K562 (cell line): ENCODE measurements around the gene LBP. TPM values are rescaled to one million over a fixed set of nuclear protein-coding genes. Genes with fewer than 3 reads are reported as not detected.

ENCODE experiments used
- CBFA2T2 ChIP-seq: fragments of 450-650 bp; conservative IDR thresholded peaks from 2 replicates; pipeline ENCODE4 v1.6.1; 2017; ENCODE audit warnings: mild to moderate bottlenecking
- KDM1A ChIP-seq, 2 experiments: fragments of 450-650 bp; IDR thresholded peaks; 2 replicates each; pipeline ENCODE4 v1.6.1; 2016; ENCODE audit warnings: mild to moderate bottlenecking in 2 of 2
- NCOA6 ChIP-seq: fragments of 450-650 bp; IDR thresholded peaks from 2 replicates; pipeline ENCODE4 v1.6.1; 2017; ENCODE audit warnings: mild to moderate bottlenecking
- PCBP2 ChIP-seq: fragments of 200-400 bp; formaldehyde crosslinking; IDR thresholded peaks from 2 replicates; pipeline ENCODE4 v1.6.1; 2018; ENCODE audit warnings: low read length, low read depth, mild to moderate bottlenecking, moderate library complexity; ENCODE audit not compliant: poor library complexity, severe bottlenecking
- PURB ChIP-seq: sonication (generic); formaldehyde crosslinking; IDR thresholded peaks from 2 replicates; pipeline ENCODE4 v1.9.0; 2021; ENCODE audit warnings: low read depth, mild to moderate bottlenecking, missing genetic modification reagents
- RCOR1 ChIP-seq, 2 experiments: IDR thresholded peaks; 2 replicates each; pipeline ENCODE4 v1.6.1; 2012; ENCODE audit warnings: low read depth in 2 of 2, low read length in 2 of 2, borderline replicate concordance in 1 of 2, improper control_type of control experiment in 1 of 2
- STAT5A ChIP-seq: IDR thresholded peaks from 2 replicates; pipeline ENCODE4 v1.6.1; 2012; ENCODE audit warnings: low read length, inconsistent platforms, borderline replicate concordance
- TCF3 ChIP-seq: sonication (generic); formaldehyde crosslinking; IDR thresholded peaks from 2 replicates; pipeline ENCODE4 v1.4.0; 2020; ENCODE audit warnings: mild to moderate bottlenecking, missing genetic modification reagents
- TCF7 ChIP-seq: sonication (generic); IDR thresholded peaks from 2 replicates; pipeline ENCODE4 v1.6.1; 2016; ENCODE audit warnings: antibody characterized with exemption, borderline replicate concordance
- TCF7L2 ChIP-seq: fragments of 150-350 bp; IDR thresholded peaks from 2 replicates; pipeline ENCODE4 v1.6.1; 2016; ENCODE audit warnings: low read depth, mild to moderate bottlenecking, low read length, moderate library complexity
- ZKSCAN8 ChIP-seq: fragments of 200-800 bp; sonication (Bioruptor generic); IDR thresholded peaks from 2 replicates; pipeline ENCODE4 v1.6.1; 2016; ENCODE audit warnings: missing genetic modification characterization, missing compliant biosample characterization
- ZNF436 ChIP-seq: fragments of 250-450, 450-650 bp; sonication (Bioruptor Pico); formaldehyde crosslinking; IDR thresholded peaks from 2 replicates; pipeline ENCODE4 v1.7.0; 2020; ENCODE audit warnings: mild to moderate bottlenecking
- ZNF717 ChIP-seq: fragments of 250-450 bp; sonication (Bioruptor Pico); IDR thresholded peaks from 2 replicates; pipeline ENCODE4 v1.5.0; 2021
- polyA plus RNA-seq, 8 experiments: library from polyadenylated mRNA; depleted of rRNA in 4 of 8; stranded (reverse) in 5 of 8; unstranded in 3 of 8; fragments of >200 nt; fragmentation: Nextera tagmentation in 2 of 8; fragmentation: Illumina TruSeq in 1 of 8; extraction: Ambion mirVana in 2 of 8; extraction: Trizol in 1 of 8; gene quantifications; 2 replicates each; pipeline versions ENCODE4 v1.2.1 to v1.2.3, GENCODE V29; 2011 to 2014; ENCODE audit warnings: inconsistent platforms in 1 of 8, missing spikeins in 1 of 8
- total RNA-seq, 7 experiments: library from RNA; depleted of rRNA in 6 of 7; stranded (reverse); fragments of >200 nt in 6 of 7; fragmentation: Illumina TruSeq in 2 of 7; extraction: Trizol in 2 of 7; gene quantifications; 2 replicates each; pipeline versions ENCODE4 v1.2.1 to v1.2.3, GENCODE V29; 2011 to 2021; ENCODE audit warnings: low replicate concordance in 1 of 7
- TF ChIP-seq, protein P1 (sequence below): fragments of 450-650 bp; formaldehyde crosslinking; IDR thresholded peaks from 2 replicates; pipeline ENCODE4 v1.4.0; 2022; ENCODE audit warnings: mild to moderate bottlenecking, moderate library complexity
- TF ChIP-seq, protein P2 (sequence below): fragments of 200-800 bp; sonication (Bioruptor generic); IDR thresholded peaks from 2 replicates; pipeline ENCODE4 v1.6.1; 2017; ENCODE audit warnings: missing genetic modification characterization, missing compliant biosample characterization
- TF ChIP-seq, protein P3 (sequence below): IDR thresholded peaks from 2 replicates; pipeline ENCODE4 v1.6.1; 2014; ENCODE audit warnings: antibody characterized with exemption
- TF ChIP-seq, protein P4 (sequence below): fragments of 250-450 bp; sonication (Bioruptor Pico); IDR thresholded peaks from 2 replicates; pipeline ENCODE4 v1.4.0; 2020
- TF ChIP-seq, protein P5 (sequence below): fragments of 250-450 bp; sonication (Bioruptor Pico); IDR thresholded peaks from 2 replicates; pipeline ENCODE4 v1.4.0; 2020; ENCODE audit warnings: borderline replicate concordance

Gene LBP
- total and polyA plus RNA-seq, 9 of the 15 experiments (the other 6 are each of a cell fraction or from before 2014, with no cell fraction given), result 0.06 to 0.31 (median 0.09) TPM; not detected in 3

DNA sequence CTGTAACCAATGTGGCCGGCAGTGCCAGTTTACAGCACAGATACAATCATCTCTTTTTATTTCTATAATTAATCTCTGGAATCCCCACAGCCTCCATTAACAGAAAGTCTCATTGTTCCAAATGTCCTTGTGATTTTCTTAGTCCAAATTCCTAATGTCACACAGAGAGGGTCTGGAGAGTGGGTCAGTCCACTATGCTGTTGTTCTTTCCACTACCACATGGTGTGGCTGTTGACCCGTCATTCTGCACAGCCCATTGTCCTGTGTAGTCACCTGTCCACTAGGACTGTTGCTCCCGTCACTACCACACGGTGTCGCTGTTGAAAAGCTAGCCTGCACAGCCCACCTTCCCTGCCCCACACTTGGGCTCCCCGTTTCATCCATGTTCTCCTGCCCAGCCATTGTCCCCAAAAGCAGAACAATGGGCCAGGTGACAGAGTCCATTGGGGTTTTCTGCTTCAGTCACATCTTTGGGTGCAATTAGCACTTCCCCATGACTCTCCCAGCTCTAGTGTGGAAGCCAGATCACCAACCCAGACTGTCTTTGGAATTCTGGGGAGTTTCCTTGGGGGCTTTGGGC, 8.6 kb upstream of the LBP start (continued):
- no peak for TF ChIP-seq ZKSCAN8 (CRISPR knock-in tag)
- TF ChIP-seq KDM1A (IDR thresholded peaks at IDR 0.05), result no peak
- peak; percentile 28; the same call in 1 of the 2 replicates for TF ChIP-seq TCF3
- no peak for TF ChIP-seq TCF7
- no peak for TF ChIP-seq STAT5A
- TF ChIP-seq ZNF717, result no peak
- no peak for TF ChIP-seq CBFA2T2
- TF ChIP-seq, protein P1, sequence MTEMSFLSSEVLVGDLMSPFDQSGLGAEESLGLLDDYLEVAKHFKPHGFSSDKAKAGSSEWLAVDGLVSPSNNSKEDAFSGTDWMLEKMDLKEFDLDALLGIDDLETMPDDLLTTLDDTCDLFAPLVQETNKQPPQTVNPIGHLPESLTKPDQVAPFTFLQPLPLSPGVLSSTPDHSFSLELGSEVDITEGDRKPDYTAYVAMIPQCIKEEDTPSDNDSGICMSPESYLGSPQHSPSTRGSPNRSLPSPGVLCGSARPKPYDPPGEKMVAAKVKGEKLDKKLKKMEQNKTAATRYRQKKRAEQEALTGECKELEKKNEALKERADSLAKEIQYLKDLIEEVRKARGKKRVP, result no peak
- TF ChIP-seq NCOA6, result no peak
- TF ChIP-seq, protein P2, sequence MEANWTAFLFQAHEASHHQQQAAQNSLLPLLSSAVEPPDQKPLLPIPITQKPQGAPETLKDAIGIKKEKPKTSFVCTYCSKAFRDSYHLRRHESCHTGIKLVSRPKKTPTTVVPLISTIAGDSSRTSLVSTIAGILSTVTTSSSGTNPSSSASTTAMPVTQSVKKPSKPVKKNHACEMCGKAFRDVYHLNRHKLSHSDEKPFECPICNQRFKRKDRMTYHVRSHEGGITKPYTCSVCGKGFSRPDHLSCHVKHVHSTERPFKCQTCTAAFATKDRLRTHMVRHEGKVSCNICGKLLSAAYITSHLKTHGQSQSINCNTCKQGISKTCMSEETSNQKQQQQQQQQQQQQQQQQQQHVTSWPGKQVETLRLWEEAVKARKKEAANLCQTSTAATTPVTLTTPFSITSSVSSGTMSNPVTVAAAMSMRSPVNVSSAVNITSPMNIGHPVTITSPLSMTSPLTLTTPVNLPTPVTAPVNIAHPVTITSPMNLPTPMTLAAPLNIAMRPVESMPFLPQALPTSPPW (CRISPR knock-in tag), result no peak
- no peak for TF ChIP-seq TCF7L2
- TF ChIP-seq, protein P3, sequence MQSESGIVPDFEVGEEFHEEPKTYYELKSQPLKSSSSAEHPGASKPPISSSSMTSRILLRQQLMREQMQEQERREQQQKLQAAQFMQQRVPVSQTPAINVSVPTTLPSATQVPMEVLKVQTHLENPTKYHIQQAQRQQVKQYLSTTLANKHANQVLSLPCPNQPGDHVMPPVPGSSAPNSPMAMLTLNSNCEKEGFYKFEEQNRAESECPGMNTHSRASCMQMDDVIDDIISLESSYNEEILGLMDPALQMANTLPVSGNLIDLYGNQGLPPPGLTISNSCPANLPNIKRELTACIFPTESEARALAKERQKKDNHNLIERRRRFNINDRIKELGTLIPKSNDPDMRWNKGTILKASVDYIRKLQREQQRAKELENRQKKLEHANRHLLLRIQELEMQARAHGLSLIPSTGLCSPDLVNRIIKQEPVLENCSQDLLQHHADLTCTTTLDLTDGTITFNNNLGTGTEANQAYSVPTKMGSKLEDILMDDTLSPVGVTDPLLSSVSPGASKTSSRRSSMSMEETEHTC, result no peak
- TF ChIP-seq, protein P4, sequence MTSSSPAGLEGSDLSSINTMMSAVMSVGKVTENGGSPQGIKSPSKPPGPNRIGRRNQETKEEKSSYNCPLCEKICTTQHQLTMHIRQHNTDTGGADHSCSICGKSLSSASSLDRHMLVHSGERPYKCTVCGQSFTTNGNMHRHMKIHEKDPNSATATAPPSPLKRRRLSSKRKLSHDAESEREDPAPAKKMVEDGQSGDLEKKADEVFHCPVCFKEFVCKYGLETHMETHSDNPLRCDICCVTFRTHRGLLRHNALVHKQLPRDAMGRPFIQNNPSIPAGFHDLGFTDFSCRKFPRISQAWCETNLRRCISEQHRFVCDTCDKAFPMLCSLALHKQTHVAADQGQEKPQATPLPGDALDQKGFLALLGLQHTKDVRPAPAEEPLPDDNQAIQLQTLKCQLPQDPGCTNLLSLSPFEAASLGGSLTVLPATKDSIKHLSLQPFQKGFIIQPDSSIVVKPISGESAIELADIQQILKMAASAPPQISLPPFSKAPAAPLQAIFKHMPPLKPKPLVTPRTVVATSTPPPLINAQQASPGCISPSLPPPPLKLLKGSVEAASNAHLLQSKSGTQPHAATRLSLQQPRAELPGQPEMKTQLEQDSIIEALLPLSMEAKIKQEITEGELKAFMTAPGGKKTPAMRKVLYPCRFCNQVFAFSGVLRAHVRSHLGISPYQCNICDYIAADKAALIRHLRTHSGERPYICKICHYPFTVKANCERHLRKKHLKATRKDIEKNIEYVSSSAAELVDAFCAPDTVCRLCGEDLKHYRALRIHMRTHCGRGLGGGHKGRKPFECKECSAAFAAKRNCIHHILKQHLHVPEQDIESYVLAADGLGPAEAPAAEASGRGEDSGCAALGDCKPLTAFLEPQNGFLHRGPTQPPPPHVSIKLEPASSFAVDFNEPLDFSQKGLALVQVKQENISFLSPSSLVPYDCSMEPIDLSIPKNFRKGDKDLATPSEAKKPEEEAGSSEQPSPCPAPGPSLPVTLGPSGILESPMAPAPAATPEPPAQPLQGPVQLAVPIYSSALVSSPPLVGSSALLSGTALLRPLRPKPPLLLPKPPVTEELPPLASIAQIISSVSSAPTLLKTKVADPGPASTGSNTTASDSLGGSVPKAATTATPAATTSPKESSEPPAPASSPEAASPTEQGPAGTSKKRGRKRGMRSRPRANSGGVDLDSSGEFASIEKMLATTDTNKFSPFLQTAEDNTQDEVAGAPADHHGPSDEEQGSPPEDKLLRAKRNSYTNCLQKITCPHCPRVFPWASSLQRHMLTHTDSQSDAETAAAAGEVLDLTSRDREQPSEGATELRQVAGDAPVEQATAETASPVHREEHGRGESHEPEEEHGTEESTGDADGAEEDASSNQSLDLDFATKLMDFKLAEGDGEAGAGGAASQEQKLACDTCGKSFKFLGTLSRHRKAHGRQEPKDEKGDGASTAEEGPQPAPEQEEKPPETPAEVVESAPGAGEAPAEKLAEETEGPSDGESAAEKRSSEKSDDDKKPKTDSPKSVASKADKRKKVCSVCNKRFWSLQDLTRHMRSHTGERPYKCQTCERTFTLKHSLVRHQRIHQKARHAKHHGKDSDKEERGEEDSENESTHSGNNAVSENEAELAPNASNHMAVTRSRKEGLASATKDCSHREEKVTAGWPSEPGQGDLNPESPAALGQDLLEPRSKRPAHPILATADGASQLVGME (CRISPR knock-in tag), result no peak
- TF ChIP-seq, protein P5, sequence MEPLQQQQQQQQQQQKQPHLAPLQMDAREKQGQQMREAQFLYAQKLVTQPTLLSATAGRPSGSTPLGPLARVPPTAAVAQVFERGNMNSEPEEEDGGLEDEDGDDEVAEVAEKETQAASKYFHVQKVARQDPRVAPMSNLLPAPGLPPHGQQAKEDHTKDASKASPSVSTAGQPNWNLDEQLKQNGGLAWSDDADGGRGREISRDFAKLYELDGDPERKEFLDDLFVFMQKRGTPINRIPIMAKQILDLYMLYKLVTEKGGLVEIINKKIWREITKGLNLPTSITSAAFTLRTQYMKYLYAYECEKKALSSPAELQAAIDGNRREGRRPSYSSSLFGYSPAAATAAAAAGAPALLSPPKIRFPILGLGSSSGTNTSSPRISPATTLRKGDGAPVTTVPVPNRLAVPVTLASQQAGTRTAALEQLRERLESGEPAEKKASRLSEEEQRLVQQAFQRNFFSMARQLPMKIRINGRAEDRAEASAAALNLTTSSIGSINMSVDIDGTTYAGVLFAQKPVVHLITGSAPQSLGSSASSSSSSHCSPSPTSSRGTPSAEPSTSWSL (CRISPR knock-in tag), result no peak
- peak in 1 of 2 experiments; percentile 65; a peak in 2 of 4 replicates for TF ChIP-seq RCOR1 (IDR thresholded peaks at IDR 0.05; ENCODE audit: borderline replicate concordance in 1 of 2, low read depth in 2 of 2, low read length in 2 of 2)
- no peak for TF ChIP-seq PCBP2
- TF ChIP-seq ZNF436 (CRISPR knock-in tag), result no peak
- no peak for TF ChIP-seq PURB (CRISPR knock-in tag)
